ENCODE data around the gene COQ8B.
A peak's percentile ranks its signal among the peaks of the same experiment; 100 is the strongest.
"Not testable (repeated sequence)": the region's sequence is repeated elsewhere in the genome, so short reads cannot be mapped to it uniquely, and the experiment has no call there.

The COQ8B gene

GRCh38 chr19:40716482-40717324 lies at the start of gene COQ8B, which contains the start of gene ITPKC:
COQ8B (minus strand) TSS chr19:40716886; CDS start chr19:40714632, 2,254 bp downstream.
ITPKC (plus strand) TSS chr19:40717112; CDS start chr19:40717136, 24 bp downstream.
- peak; percentile 90 to 97 for DNase-seq

- not testable (repeated sequence) for DNase-seq
These were observed 49.7 kb upstream of the COQ8B start for GRCh38 chr19:40766385-40766784.

GRCh38 chr19:40763963-40764362 lies 47.3 kb upstream of the COQ8B start:
- no peak for DNase-seq

GRCh38 chr19:40763526-40763925 lies 46.8 kb upstream of the COQ8B start:
- no peak for DNase-seq

- DNase-seq, result no peak
These were observed 46.2 kb upstream of the COQ8B start for GRCh38 chr19:40762754-40763470.

- DNase-seq, result no peak
These were observed 42.7 kb upstream of the COQ8B start for GRCh38 chr19:40759352-40759751.

- DNase-seq, result no peak
These were observed 41.8 kb upstream of the COQ8B start for GRCh38 chr19:40758491-40758890.

GRCh38 chr19:40756502-40757110 lies 39.9 kb upstream of the COQ8B start:
- DNase-seq, result no peak

- no peak for DNase-seq
These were observed 39.1 kb upstream of the COQ8B start for GRCh38 chr19:40755791-40756190.

GRCh38 chr19:40755248-40755624 lies 38.5 kb upstream of the COQ8B start:
- DNase-seq, result no peak

- DNase-seq, result no peak
These were observed 38.0 kb upstream of the COQ8B start for GRCh38 chr19:40754611-40755247.

GRCh38 chr19:40752257-40752781 lies 35.6 kb upstream of the COQ8B start:
- no peak for DNase-seq

- DNase-seq, result peak; percentile 95 to 99
These were observed 34.3 kb upstream of the COQ8B start, which contains the start of gene SNRPA for GRCh38 chr19:40750874-40751537. SNRPA (plus strand) TSS chr19:40751203; CDS start chr19:40751409, 206 bp downstream.

- DNase-seq, result peak; percentile 99
These were observed 33.6 kb upstream of the COQ8B start, which contains the start of gene ACTMAP for GRCh38 chr19:40750058-40750873. ACTMAP (minus strand) TSS chr19:40750477; CDS start chr19:40749803, 674 bp downstream.

GRCh38 chr19:40747536-40747935 lies 30.9 kb upstream of the COQ8B start:
- DNase-seq, result no peak

GRCh38 chr19:40745402-40745780 lies 28.7 kb upstream of the COQ8B start:
- no peak for DNase-seq

- DNase-seq, result no peak
These were observed 28.1 kb upstream of the COQ8B start for GRCh38 chr19:40744554-40745401.

- no peak for DNase-seq
These were observed 27.2 kb upstream of the COQ8B start for GRCh38 chr19:40743926-40744325.

GRCh38 chr19:40742886-40743285 lies 26.2 kb upstream of the COQ8B start:
- DNase-seq, result no peak

GRCh38 chr19:40742477-40742876 lies 25.8 kb upstream of the COQ8B start:
- DNase-seq, result no peak
